Measurements from ENCODE around the gene PHACTR1.

Gene PHACTR1

DNA sequence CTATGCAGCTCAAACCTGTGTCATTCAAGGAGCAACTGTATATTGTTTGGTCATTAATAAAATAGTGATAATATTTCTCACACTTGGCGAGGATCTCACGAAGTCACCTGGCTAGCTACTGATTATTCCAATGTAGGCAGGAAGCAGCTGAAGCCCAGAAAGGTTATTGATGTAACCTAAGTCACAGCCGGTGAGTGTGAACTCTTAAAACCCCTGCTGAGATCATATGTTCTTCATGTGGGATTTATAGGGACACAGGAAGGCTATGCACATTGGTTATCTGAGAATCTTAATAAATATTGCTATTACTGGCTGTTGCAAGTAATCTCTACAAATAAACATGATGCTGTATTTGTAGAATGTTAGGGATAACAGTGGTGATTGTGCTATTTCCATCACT, 450.3 kb downstream of the PHACTR1 start:
- no peak overlapping the region for H3K4me3 ChIP-seq (ENCODE audit: low read depth, low read length)
- no peak for DNase-seq (ENCODE audit: low read depth, low spot score)
- ChIA-PET POLR2A (no interaction called here), CTCF (no interaction called here)
- TF ChIP-seq, protein P1, sequence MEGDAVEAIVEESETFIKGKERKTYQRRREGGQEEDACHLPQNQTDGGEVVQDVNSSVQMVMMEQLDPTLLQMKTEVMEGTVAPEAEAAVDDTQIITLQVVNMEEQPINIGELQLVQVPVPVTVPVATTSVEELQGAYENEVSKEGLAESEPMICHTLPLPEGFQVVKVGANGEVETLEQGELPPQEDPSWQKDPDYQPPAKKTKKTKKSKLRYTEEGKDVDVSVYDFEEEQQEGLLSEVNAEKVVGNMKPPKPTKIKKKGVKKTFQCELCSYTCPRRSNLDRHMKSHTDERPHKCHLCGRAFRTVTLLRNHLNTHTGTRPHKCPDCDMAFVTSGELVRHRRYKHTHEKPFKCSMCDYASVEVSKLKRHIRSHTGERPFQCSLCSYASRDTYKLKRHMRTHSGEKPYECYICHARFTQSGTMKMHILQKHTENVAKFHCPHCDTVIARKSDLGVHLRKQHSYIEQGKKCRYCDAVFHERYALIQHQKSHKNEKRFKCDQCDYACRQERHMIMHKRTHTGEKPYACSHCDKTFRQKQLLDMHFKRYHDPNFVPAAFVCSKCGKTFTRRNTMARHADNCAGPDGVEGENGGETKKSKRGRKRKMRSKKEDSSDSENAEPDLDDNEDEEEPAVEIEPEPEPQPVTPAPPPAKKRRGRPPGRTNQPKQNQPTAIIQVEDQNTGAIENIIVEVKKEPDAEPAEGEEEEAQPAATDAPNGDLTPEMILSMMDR (IDR thresholded peaks at IDR 0.05; ENCODE audit: insufficient read depth, low read length, missing control alignments) = no peak

DNA sequence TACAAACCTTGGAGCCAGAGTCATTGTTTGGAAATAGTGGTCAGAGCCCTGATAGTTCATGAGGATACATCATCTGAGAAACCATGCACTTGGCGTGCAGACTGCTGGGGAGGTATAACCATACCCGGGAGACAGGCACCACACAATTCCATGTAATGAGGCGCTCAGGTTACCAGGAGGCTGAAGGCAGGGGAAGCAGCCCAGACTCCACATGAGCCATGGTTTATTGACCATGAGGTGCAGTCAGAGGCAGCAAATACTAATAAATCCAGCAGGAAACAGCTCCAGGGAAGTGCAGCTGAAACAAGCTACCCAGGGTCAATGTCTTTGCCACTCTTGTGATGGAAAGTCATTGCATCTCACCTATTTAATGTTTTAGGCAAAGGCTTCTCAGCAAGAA, 455.7 kb downstream of the PHACTR1 start:
- H3K4me3 ChIP-seq (ENCODE audit: low read depth, low read length) = no peak overlapping the region
- ChIA-PET CTCF (no interaction called here), POLR2A (no interaction called here)
- no peak for DNase-seq (ENCODE audit: low read depth, low spot score)
- TF ChIP-seq, protein P1 (IDR thresholded peaks at IDR 0.05; ENCODE audit: insufficient read depth, low read length, missing control alignments) = no peak

DNA sequence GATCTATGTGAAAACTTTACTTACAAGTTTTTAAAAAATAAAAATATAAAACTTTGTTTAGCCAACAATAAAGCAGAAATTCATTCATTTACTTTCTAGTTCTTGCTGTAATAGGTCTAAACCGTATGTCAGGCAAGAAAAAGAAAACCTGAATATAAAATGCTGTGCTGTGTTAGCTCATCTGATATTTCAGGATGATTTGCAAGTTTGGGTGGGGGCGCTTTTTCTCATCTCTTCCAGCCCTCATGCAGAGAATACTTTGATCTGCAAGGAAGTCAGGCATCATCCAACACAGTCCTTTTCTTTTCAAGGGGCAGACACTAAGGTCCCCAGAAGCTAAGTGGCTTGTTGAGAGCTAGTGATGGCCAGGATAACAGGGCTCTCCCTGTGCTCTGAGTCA, 458.5 kb downstream of the PHACTR1 start:
- POLR2A ChIA-PET = no interaction called here
- CTCF ChIA-PET = no interaction called here

DNA sequence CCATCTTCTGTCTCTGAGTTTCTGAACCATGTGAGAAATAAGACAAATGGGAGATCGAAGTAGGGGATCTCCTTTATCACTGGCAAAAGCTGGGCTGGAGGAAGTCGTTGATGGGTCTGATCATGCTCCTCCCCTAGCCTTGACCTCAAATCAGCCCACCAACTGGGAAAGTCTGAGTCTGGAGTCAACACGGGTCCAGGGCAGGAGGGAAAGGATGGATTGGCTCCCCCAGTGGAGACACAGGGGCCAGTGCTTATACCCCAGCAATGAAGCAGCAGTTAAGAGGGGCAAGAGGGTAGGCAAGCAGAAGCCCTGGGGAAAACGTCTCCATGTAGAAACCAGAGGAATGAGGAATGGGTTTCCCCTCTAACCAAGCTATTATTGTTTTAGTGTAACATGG, 459.2 kb downstream of the PHACTR1 start:
- H3K4me3 ChIP-seq (ENCODE audit: low read depth, low read length) = no peak overlapping the region
- ChIA-PET CTCF (no interaction called here), POLR2A (no interaction called here)
- no peak for DNase-seq (ENCODE audit: low read depth, low spot score)
- TF ChIP-seq, protein P1 (IDR thresholded peaks at IDR 0.05; ENCODE audit: insufficient read depth, low read length, missing control alignments) = no peak

More for the DNA sequence above, 458.5 kb downstream of the PHACTR1 start:
- DNase-seq (ENCODE audit: low read depth, low spot score) = no peak
- no peak overlapping the region for H3K4me3 ChIP-seq (ENCODE audit: low read depth, low read length)
- TF ChIP-seq, protein P1 (IDR thresholded peaks at IDR 0.05; ENCODE audit: insufficient read depth, low read length, missing control alignments) = no peak

DNA sequence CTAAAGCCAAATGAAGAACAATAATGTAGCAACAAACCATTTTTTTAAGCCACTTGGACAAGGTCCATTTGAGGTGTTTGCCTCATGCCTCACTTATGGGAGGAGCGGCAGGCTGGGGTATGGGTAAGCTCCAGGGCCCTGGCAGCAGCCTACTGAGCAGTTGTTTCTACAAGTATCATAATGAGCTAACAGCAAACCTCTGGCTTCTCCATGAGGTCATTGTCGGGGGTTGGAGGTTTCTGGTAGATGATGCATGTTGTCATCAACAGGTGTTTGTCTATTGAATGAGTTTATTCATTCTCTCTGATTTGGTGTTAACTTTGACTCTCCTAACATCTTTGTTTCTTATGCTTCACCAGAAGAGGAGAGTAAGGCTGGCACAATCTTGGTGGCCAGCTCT, 461.1 kb downstream of the PHACTR1 start:
- DNase-seq (ENCODE audit: low read depth, low spot score) = no peak
- TF ChIP-seq, protein P1 (IDR thresholded peaks at IDR 0.05; ENCODE audit: insufficient read depth, low read length, missing control alignments) = no peak
- ChIA-PET POLR2A (no interaction called here), CTCF (interaction anchor here (2.3 kb wide), 1 partner anchor 17 kb away, joined by 8 read pairs; no protein-coding TSS in a partner anchor)
- H3K4me3 ChIP-seq (ENCODE audit: low read depth, low read length) = no peak overlapping the region

DNA sequence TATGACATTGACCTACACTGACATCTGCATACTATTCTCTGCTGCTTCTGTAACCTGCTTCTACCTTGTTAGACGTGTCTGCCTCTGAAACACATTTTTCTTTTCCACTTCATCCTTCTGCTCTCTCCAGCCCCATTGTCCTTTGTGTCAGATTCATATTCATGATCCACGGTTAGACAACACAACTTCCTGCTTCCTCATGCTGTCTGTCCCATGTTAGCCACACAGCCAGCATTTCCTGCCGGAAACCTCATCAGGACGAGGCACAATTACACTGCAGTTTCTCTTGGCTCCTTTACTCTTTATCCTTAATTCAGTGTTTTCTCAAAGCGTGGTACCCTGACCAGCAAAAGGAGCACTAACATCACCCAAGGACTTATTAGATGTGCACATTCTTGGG, 461.5 kb downstream of the PHACTR1 start:
- no peak overlapping the region for H3K4me3 ChIP-seq (ENCODE audit: low read depth, low read length)
- CTCF ChIA-PET = interaction anchor here (2.3 kb wide), 1 partner anchor 17 kb away, joined by 8 read pairs; no protein-coding TSS in a partner anchor
- TF ChIP-seq, protein P1 (IDR thresholded peaks at IDR 0.05; ENCODE audit: insufficient read depth, low read length, missing control alignments) = no peak
- POLR2A ChIA-PET = no interaction called here
- DNase-seq (ENCODE audit: low read depth, low spot score) = no peak
